ENCODE data around the gene VSIG4.

The VSIG4 gene

DNA sequence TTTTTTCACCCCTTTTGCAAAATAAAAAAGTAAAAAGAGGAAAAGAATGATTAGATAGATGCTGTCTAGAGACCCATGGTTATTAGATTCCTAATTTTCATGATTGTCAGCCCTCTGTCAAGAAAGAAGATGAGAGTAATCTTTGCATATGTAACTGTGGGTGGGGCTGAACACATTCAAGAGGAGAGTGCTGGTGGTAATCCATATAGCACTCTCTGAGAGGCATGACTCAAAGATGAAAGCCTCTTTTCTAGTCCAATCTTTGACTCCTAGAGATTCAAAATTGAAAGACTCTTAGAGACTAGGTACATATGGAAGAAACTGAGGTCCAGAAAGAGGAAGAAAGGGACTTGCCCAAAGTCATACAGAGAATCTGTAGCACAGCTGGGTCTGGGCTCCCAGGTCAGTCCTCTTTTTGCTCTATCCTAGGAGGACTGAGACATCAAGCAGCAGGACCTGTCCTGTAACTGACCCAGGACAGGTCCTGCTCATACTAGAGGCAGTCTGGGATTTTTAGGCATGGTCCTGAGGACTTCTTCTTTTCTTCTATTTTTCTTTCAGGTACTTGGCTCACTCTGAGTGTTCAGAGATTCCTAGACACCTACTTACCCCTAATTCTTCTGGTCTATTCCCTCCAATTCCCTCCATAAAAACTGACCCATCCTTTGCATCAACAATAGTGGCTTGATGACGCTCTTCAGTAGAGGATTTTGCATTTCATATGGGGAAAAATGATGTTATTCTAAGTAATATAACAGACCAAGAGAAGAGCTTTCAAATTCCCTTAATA lies 23.8 kb downstream of the VSIG4 start:
- no peak for TF ChIP-seq CTCF (IDR thresholded peaks at IDR 0.05; ENCODE audit: low read depth, low read length, missing control alignments)
- no peak for DNase-seq (ENCODE audit: extremely low read depth, low read depth)
- H3K4me3 ChIP-seq (replicated peaks; ENCODE audit: low read depth, low read length): no peak overlapping the region

GRCh38 chrX:66015152-66015831 lies 24.6 kb downstream of the VSIG4 start:
- no peak for DNase-seq (ENCODE audit: extremely low read depth, low read depth)
- no peak for TF ChIP-seq CTCF (IDR thresholded peaks at IDR 0.05; ENCODE audit: low read depth, low read length, missing control alignments)
- H3K4me3 ChIP-seq (replicated peaks; ENCODE audit: low read depth, low read length): no peak overlapping the region

DNA sequence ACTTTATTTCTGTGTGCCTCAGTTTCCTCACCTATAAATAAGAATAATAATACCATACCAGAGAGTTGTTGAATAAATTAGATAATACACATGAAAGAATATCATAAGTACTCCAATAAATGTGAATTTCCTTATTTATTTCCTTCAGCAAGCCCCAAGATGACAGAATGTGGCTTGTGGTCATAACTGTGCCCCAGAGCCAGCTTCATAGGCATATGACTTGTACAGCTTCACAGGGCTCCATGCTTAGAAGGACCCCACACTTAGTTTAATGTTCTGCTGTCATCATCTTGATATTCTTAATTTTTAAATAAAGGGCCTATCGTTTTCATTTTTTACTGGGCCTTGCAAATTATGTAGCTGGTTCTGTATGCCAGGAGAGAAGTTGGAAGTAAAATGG lies 25.3 kb downstream of the VSIG4 start:
- no peak overlapping the region for H3K4me3 ChIP-seq (replicated peaks; ENCODE audit: low read depth, low read length)
- no peak for DNase-seq (ENCODE audit: extremely low read depth, low read depth)

DNA sequence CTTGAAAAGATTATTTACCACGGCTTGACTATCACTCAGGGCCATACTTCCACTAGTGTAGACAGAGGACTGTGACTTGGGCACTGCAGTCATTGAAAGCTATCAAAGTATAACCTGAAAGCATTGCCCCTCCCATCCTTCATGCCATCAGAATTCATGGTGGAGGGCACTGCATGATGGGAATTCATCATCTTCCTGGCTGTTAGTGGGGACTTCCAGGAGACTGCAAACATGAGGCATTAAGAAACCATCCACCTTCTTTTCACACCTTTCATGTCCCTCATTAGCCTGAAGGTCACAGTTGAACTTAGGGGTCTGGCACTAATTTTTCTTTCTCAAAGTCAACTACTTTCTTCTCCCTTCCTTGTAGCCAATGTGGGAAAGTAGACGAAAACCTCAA lies 25.8 kb downstream of the VSIG4 start:
- TF ChIP-seq CTCF (IDR thresholded peaks at IDR 0.05; ENCODE audit: low read depth, low read length, missing control alignments): no peak
- no peak overlapping the region for H3K4me3 ChIP-seq (replicated peaks; ENCODE audit: low read depth, low read length)
- DNase-seq (ENCODE audit: extremely low read depth, low read depth): no peak

More for the DNA sequence above, 25.3 kb downstream of the VSIG4 start:
- no peak for TF ChIP-seq CTCF (IDR thresholded peaks at IDR 0.05; ENCODE audit: low read depth, low read length, missing control alignments)

GRCh38 chrX:66013194-66013816 lies 26.6 kb downstream of the VSIG4 start:
- H3K4me3 ChIP-seq (replicated peaks; ENCODE audit: low read depth, low read length): no peak overlapping the region
- TF ChIP-seq CTCF (IDR thresholded peaks at IDR 0.05; ENCODE audit: low read depth, low read length, missing control alignments): no peak

GRCh38 chrX:66012094-66012534 lies 27.8 kb downstream of the VSIG4 start:
- no peak for TF ChIP-seq CTCF (IDR thresholded peaks at IDR 0.05; ENCODE audit: low read depth, low read length, missing control alignments)
- no peak for DNase-seq (ENCODE audit: extremely low read depth, low read depth)
- H3K4me3 ChIP-seq (replicated peaks; ENCODE audit: low read depth, low read length): no peak overlapping the region

More at GRCh38 chrX:66013194-66013816, 26.6 kb downstream of the VSIG4 start:
- DNase-seq (ENCODE audit: extremely low read depth, low read depth): no peak

Measured in HFF-Myc (cell line).